HG02885 (cell line): ENCODE data around the gene REXO1.
"Not testable (repeated sequence)": the region's sequence is repeated elsewhere in the genome, so short reads cannot be mapped to it uniquely, and the experiment has no call there.

Experiments
- ATAC-seq: cut with Tn5 transposase; IDR thresholded peaks from one replicate; pipeline ENCODE4 v1.9.1; 2021; ENCODE audit warnings: mild to moderate bottlenecking; ENCODE audit not compliant: unreplicated experiment, poor library complexity

The REXO1 gene

GRCh38 chr19:1805401-1806183 lies 42.7 kb downstream of the REXO1 start:
- no peak for ATAC-seq

- no peak for ATAC-seq
These were observed 43.4 kb downstream of the REXO1 start for GRCh38 chr19:1804858-1805257.

DNA sequence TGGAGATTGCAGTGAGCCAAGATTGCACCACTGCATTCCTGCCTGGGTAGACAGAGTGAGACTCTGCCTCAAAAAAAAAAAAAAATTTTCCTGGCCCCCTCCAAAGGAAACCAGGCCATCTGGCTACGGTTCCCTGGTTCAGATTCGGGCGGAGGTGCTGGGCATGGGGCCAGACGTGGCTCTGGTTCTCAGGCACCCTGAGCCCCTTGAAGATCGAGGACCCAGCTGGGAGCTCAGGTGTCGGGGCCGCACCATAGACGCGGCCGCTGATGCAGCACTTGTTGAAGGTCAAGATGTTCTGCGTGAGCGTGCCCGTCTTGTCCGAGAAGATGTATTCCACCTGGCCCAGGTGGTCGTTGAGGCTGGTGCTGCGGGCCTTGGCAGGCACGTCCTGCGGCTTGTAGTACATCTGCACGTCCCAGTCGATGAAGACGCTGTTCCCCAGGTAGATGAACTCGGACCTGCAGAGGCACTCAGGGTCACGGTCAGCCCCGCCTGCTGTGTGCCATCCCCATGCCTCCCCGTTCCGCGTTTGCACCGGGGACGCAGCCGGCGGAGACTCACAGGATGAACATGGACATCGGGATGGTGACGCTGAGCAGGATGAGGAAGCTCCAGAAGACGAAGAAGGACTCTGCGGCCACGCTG lies 48.5 kb downstream of the REXO1 start:
- ATAC-seq = no peak

DNA sequence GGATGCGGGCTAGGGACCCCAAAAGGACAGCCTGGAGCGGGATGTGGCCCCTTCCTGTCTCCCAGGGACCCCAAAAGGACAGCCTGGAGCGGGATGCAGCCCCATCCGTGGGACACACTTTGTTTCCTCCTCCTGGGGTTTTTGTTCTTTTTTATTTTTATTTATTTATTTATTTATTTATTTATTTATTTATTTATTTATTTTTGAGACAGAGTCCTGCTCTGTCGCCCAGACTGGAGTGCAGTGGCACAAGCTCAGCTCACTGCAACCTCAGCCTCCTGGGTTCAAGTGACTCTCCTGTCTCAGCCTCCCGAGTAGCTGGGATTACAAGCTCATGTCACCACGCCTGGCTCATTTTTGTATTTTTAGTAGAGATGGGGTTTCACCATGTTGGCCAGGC lies 51.0 kb downstream of the REXO1 start:
- ATAC-seq = not testable (repeated sequence)

DNA sequence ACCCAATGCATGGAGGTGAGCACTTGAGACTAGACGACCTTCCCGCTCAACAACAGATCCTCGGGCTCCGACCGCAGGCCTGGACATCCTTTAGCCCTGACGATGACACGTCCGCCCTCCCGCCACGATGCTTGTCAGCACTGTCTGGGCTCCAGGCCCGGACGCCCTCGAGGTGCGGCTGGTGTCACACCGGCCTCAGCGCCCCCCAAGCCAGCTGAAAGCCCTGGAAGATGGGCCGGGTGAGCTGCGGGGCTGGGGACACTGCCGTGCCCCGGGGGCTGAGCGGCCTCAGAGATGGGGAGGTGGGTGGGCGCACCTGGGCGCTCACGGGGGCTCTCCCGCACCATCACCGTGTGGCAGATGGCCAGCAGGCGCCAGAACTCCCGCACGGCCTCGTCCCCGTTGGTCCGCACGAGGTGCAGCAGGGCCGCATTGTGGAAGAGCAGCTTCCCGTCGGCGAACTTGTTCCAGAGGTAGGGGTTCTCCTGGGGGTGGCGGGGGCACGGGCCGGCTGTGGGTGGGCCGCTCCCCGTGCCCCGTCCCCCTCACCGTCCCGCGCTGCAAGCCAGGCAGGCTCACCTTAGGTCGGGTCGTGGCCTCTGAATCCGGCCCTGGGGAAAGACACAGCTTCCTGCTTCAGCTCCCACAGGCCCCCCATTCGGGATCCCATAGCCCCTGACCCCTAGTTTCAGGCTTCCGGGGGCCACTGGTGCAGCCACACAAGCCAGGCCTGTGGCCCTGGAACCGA lies 51.7 kb downstream of the REXO1 start:
- ATAC-seq = no peak

- ATAC-seq = no peak
These were observed 53.7 kb downstream of the REXO1 start for GRCh38 chr19:1794424-1795172.

GRCh38 chr19:1791879-1792278 lies 56.4 kb downstream of the REXO1 start:
- ATAC-seq = no peak

DNA sequence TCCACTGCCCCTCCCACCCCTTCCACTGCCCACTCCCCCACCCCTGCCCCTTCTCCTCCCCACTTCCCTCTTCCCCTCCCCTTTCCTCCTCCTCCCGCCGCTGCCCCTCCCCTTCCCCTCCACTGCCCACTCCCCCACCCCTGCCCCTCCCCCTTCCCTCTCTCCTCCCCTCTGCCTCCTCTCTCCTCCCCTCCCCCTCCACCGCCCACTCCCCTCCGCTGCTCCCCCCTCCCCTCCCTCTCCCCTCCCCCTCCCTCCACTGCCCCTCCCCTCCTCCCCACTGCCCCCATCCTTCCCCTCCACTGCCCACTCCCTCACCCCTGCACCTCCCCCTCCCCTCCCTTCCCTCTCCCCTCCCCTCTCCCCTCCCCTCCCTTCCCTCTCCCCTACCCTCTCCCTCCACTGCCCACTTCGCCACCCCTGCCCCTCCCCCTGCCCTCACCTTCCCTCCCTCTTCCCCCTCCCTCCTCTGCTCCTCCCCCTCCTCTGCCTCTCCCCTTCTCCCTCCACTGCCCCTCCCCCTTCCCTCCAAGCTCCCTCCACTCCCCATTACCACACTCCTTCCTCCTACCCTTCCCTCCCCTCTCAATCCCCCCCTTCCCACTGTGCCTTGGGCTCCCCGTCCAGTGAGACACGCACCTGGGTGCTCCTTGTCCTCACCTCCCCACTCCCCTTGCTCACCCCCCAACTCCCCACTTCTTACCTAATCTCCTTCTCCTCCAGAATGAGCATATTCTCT lies 58.1 kb downstream of the REXO1 start:
- no peak for ATAC-seq

DNA sequence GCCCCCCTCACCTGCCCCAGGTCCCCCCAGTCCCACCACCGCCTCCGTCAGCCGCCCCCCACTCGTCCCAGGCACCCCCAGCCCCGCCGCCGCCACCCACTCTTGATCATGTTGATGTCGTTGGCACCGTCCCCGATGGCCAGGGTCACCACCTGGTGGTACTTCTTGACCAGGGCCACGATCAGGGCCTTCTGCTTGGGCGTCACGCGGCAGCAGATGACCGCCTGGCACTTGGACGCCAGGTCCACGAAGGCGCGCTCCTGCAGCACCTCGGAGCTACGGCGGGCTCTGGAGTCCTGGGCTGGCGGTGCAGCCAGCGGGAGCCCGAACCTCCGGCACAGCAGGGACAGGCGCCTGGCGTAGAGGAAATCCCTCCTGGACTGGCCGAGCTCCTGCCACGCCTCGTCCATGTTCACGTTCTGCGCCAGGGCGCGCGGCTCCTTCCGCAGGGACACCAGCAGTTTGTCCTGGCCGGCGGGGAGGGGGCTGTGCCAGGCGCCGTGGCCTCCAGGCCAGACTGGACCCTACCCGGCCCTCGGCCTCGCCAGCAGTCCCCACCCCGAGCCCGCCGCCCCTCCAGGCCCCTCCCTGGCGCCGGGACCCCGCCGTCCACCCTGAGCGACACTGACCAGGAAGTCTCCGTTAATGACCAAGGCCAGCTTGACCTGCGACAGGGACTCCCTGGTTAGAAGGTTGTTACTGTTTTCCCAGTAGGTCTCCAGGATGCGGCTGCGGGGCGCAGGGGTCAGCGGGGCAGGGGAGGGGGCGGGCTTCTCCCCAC lies 58.8 kb downstream of the REXO1 start:
- ATAC-seq = no peak

DNA sequence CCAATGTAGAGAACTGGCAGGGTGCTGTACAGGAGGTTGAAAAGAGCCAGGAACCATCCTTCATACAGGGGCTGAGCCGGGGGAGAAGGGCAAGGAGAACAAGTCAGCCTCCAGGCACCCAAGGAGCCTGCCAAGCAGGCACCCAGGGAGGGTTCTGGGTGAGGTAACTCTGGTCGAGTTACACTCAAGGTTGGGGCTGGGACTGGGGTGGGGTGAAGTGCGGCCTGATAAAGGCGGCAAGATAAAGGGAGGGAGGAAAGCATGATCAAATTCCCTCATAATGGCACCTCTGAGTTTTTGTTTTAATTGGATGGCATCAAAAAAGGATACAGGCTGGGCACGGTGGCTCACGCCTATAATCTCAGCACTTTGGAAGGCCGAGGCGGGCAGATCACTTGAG lies 61.2 kb downstream of the REXO1 start:
- no peak for ATAC-seq

GRCh38 chr19:1786668-1787067 lies 61.6 kb downstream of the REXO1 start:
- ATAC-seq = no peak

GRCh38 chr19:1785310-1785709 lies 63.0 kb downstream of the REXO1 start:
- ATAC-seq = no peak

- ATAC-seq = no peak
These were observed 64.4 kb downstream of the REXO1 start for GRCh38 chr19:1783874-1784273.

DNA sequence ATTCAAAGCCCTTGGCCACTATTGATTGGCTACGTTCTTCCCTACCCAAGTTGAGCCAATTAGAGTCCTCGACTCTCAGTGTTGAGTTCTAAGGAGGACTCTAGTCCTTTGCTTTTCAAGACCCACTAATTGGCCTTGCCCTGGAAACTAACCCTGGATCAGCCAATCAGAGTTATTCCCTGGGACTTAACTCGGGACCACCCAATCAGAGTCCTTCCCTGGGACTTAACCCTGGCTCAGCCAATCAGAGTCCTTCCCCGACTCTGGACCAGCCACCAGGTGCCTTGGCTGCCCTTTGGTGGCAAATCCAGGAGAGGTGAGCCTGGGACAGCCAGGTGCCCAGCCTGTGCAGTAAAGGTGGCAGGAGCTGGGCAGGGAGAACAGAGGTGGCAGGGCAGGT lies 64.9 kb downstream of the REXO1 start:
- ATAC-seq = no peak

- ATAC-seq = no peak
These were observed 65.8 kb downstream of the REXO1 start for GRCh38 chr19:1782521-1782920.

GRCh38 chr19:1780272-1780958 lies 67.9 kb downstream of the REXO1 start:
- ATAC-seq = no peak

GRCh38 chr19:1779574-1779973 lies 68.7 kb downstream of the REXO1 start:
- no peak for ATAC-seq

- no peak for ATAC-seq
These were observed 71.1 kb downstream of the REXO1 start for GRCh38 chr19:1777149-1777548.
